Right cardiac atrium (tissue), 5 donors: ENCODE data around the gene RRBP1. TPM values are rescaled to one million over a fixed set of nuclear protein-coding genes. Genes with fewer than 3 reads are reported as not detected.

Experiments used
- ATAC-seq, 2 donors: fragments of 200-7000 bp; cut with Tn5 transposase; one replicate each; pipeline versions ENCODE4 v1.8.0 to v1.9.1; 2020; ENCODE audit warnings: moderate library complexity in 2 of 2, mild to moderate bottlenecking in 1 of 2
- DNase-seq, 3 donors: peaks; one replicate each; pipeline ENCODE4 v3.0.0-alpha.2; 2020
- H3K27ac ChIP-seq: one replicate; pipeline ENCODE4 v1.5.1; 2013; ENCODE audit warnings: mild to moderate bottlenecking, low read length, control low read depth, moderate library complexity
- H3K27me3 ChIP-seq: one replicate; pipeline ENCODE4 v1.6.1; 2013; ENCODE audit not compliant: control insufficient read depth, insufficient read depth
- H3K4me1 ChIP-seq: one replicate; pipeline ENCODE4 v1.6.1; 2013; ENCODE audit warnings: low read length; ENCODE audit not compliant: control insufficient read depth, insufficient read depth
- H3K4me3 ChIP-seq: one replicate; pipeline ENCODE4 v1.5.1; 2013; ENCODE audit warnings: low read length, control low read depth
- H3K9me3 ChIP-seq: one replicate; pipeline ENCODE4 v1.6.1; 2013; ENCODE audit warnings: low read length; ENCODE audit not compliant: control insufficient read depth
- WGBS: extraction: QIAGEN DNeasy Blood & Tissue Kit; methylation state at CpG from one replicate; pipeline ENCODE4 v1.1.7; 2013; 5-methylcytosine and 5-hydroxymethylcytosine counted together
- intact Hi-C, 4 donors: fragments of 100-400 bp; cut with DNase I; formaldehyde crosslinking; loops; one replicate each; pipeline versions ENCODE4 v1.11.0 to v1.14.0; 2022 to 2023
- polyA plus RNA-seq: library from polyadenylated mRNA; stranded (reverse); fragments of 200-250 nt; gene quantifications from one replicate; pipeline ENCODE4 v1.2.3, GENCODE V29; 2013
- total RNA-seq, 4 donors: library from RNA; stranded (reverse); fragmentation: NEBNext Ultra II Directional; extraction: Animal tissue kit (Norgen Biotek cat#: 25700); gene quantifications; one replicate each; pipeline ENCODE4 v1.2.1, GENCODE V29; 2021
- donor health status: healthy with polysubstance abuse.
- donor health status: DM: no; HTN: yes; CAD: no.
- donor health status: DM: no; HTN: no; CAD: no.
- donor health status: DM: no; HTN: yes; CAD: no; lungs with severe emphysema.
- donor health status: DM: yes; HTN: yes; CAD: no.

The RRBP1 gene
- total and polyA plus RNA-seq, 5 donors: 38.2 to 120 (median 55.6) TPM

DNA sequence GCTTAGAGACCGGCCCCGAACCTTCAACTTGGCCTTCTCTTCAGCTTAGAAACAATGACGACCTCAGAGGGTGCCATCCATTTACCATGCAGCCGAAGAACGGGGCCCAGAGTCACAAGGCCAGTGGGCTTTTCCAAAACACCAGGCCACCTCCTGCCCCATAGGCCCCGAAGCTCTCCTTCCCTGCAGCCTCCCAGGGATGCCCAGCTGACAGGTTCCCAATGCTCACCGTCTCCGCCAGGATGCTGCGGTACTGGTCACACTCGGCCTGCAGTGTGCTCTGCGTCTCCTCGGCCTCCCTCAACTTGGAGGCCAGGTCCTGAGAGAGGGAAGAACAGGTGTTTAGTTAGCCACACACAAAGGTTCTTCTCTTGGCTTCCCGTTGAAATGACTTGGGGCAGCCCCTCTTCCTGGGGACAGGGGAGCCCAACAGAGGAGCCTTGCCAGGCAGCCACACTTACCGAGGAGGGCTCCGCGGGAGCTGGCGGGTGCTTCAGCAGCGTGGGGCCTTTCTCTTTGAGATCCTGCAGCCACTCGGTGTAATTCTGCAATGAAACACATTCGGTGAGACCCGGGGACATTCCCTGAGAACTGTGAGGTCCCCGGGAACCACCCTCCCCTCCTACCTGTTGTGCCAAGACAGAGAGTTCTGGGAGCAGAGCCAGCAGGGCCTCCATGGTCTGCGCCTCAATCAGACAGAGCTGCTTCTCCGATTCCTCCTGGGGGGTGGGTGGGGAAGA is 60.6 kb downstream of the RRBP1 start:
- H3K27me3 ChIP-seq: no peaks in the 10 kb centered on the region
- intact Hi-C loops: no loop called here
- H3K4me3 ChIP-seq: no peak overlapping the region
- WGBS: 88% methylated on average over 24 of the region's 24 CpGs
- no peak overlapping the region for H3K27ac ChIP-seq
- ATAC-seq (no peak), DNase-seq (peak in 2 of 3 donors; percentile 39 to 44)
- H3K9me3 ChIP-seq: no peaks in the 10 kb centered on the region
- no peaks in the 10 kb centered on the region for H3K4me1 ChIP-seq

DNA sequence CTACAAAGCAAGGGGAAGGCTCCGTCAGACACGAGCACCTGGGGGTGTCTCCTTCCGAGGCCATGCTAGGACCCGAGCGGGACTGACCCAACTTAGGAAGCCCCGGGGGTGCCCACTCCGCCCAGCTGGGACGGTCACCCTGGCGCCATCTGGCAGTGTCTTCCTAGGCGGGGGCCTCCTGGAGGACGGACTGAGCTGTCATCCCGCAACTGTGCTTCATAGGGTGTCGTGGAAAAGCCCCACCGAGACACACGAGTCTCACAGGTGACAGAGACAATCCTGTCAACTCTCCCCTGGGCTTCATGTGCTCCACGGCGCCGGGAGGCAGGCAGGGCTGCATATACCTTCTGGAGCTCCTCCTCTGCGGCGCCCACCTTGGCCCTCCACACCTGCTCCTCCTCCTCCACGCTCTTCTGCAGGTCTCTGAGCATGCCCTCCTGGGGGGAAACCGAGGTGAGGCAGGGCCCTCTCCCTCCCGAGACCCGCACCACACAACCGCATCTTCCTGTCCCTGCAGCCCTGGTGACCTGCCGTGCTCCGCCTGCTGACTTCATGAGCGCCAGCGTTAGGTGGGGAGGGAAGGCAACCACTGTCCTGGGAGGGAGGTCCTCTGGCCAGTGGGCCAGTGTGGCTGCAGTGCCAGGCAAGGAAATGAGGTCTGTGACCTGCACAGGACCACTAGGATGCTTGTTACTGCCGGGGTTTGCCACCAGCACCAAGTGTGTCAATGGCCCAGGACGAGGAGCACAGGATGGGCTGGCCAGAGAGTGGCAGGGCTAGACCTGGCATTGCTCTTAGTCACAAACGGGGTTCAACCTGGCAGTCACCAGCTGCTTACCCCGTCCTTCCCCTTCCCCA is 61.4 kb downstream of the RRBP1 start:
- WGBS: 86% methylated on average over 33 of the region's 33 CpGs
- H3K4me3 ChIP-seq: no peak overlapping the region
- no peaks in the 10 kb centered on the region for H3K9me3 ChIP-seq
- ATAC-seq (no peak), DNase-seq (peak in 2 of 3 donors; percentile 54 to 60)
- no peaks in the 10 kb centered on the region for H3K27me3 ChIP-seq
- H3K27ac ChIP-seq: no peak overlapping the region
- no peaks in the 10 kb centered on the region for H3K4me1 ChIP-seq
- intact Hi-C loops: no loop called here

DNA sequence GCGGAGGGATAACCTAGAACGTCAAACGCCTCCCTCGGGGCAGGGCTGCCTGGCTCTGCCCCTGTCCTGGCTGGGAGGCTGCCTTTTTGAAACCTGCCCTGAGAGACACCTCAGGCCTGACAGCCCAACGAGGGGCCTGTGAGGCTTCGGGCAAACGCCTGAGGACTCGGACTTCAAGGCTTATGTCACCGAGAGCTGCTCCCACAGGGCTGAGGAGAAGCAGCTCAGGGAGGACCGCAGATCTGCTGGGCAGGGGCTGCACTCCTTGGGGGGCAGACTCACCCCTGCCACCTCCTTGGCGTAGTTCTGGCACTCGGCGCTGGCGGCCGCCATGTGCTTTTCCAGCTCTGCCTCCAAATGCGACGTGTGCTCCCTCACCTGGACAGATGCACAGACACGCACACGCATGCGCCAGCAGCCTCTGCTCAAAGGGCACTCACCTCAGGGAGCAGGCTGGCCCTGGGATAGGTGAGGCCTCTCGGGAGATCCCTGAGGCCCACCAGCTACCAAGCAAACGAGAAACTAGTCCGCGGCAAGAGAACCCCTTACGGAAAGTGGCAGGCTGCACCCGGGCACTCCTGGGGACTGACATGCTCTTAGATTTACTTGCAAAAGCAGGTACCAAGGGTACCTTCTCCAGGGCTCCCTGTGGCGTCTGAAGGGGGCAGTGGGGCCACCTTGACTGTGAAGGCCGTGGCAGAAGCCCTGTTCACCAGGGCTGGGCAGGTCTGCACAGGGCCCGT is 62.5 kb downstream of the RRBP1 start:
- Histone ChIP-seq H3K9me3 (no peaks in the 10 kb centered on the region), H3K4me3 (no peak overlapping the region), H3K4me1 (peaks cover 6% of the 10 kb centered on the region), H3K27ac (no peak overlapping the region), H3K27me3 (no peaks in the 10 kb centered on the region)
- intact Hi-C loops: loop anchor here in 3 of 4 donors (2.0 to 5.0 kb wide), 2 partner anchors 82 to 83 kb away; no protein-coding TSS in a partner anchor
- no peak for ATAC-seq
- WGBS: 77% methylated on average over 29 of the region's 29 CpGs
- DNase-seq: peak in 2 of 3 donors; percentile 58 to 62

DNA sequence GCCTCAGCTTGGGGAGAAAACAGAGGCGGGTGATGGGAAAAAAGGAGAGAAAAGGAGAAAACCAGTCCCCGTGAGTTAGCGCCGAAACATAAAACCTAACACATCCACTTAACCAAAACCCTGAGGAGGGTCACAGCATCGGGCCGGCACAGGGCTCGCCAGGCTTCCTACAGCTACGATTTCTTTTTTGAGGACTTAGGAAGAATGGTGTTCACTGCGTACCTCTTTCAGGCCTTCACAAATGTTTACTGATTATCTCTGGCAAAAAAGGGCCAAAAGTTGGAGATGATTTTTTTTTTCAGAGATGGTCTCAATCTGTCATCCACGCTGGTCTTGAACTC is 63.4 kb downstream of the RRBP1 start:
- Histone ChIP-seq H3K27me3 (no peaks in the 10 kb centered on the region), H3K4me1 (peaks cover 6% of the 10 kb centered on the region), H3K9me3 (no peaks in the 10 kb centered on the region), H3K4me3 (no peak overlapping the region), H3K27ac (no peak overlapping the region)
- ATAC-seq: no peak
- DNase-seq: no peak
- intact Hi-C loops: loop anchor here in 3 of 4 donors (2.0 to 5.0 kb wide), 2 partner anchors 81 to 82 kb away; no protein-coding TSS in a partner anchor
- 93% methylated on average over 10 of the region's 10 CpGs for WGBS

DNA sequence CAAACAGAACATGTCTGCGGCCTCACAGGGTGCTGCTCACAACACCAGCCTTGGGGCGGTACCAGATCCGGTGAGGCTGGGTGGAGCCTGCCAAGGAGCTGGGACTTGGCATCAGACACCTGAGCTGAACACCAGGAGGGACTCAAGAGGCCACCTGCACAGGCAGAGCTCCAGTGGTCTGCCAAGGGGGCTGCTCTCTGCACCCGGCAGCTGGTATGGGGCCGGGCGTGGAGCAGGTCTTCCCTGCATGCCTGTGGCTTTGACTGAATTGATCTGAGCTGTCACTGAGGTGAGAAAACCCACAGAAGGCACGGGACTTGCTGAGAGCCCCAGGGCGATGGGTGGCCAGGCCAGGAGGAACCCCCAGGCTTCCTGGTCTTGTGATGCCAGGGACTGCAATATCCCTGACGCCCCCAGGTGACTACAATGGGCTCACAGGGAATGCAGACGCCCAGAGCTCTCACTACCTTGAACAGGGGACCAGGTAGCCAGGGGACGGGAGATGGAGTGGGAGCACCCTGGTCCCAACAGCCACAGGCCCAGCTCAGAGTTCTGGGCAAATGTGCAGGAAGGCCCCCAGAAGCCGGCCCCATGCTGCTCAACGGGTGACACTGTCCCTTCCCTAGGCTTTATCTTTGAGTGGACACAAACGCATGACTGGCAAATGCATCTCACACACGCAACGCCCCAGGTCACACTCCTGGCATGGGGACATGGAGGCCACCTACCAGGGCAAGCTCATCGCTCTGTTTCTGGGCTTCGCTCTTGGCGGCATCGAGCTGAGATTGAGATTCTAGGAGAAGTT is 64.0 kb downstream of the RRBP1 start:
- Histone ChIP-seq H3K27me3 (no peaks in the 10 kb centered on the region), H3K27ac (no peak overlapping the region), H3K9me3 (no peaks in the 10 kb centered on the region), H3K4me3 (no peak overlapping the region), H3K4me1 (peaks cover 6% of the 10 kb centered on the region)
- intact Hi-C loops: loop anchor here in 3 of 4 donors (2.0 to 5.0 kb wide), 2 partner anchors 81 kb away; no protein-coding TSS in a partner anchor
- DNase-seq: peak in 2 of 3 donors; percentile 27 to 56
- WGBS: 83% methylated on average over 20 of the region's 20 CpGs
- ATAC-seq: no peak

DNA sequence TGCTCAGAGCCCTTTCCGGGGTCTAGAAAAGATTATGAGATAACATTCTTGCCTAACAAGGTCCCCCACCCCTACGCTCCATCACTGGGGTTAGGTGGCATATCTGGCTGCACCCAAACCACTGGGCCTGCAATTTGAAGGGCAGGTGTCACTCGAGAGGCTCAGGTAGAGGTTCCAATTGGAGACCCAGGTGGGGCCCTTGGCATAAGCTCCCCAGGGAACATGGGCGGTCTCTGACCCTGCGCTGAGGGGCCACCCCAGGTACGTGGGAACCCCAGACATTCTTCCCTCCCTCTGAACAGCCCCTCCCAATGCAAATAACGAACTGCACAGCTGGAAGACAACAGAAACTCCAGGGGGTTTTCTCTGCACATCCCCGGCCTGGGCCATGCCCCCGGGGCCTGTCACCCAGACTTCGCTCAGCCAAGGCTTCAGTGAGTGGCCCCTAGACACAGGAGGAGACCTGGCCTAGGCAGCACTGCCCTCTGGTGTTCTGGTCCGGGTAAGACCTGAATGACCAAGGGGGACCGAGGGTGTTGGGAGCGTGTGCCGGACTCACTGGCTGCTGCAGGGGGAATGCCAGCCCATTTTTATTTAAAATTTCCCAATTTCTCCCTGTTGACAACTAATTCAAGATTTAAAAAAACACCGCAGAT is 64.7 kb downstream of the RRBP1 start:
- DNase-seq (peak; percentile 57 to 89 (median 85)), ATAC-seq (peak; percentile 17 to 49)
- Histone ChIP-seq H3K4me1 (peaks cover 8% of the 10 kb centered on the region), H3K27me3 (no peaks in the 10 kb centered on the region), H3K27ac (no peak overlapping the region), H3K9me3 (no peaks in the 10 kb centered on the region), H3K4me3 (no peak overlapping the region)
- intact Hi-C loops: loop anchor here in 2 of 4 donors (5.0 kb wide), 1 partner anchor 80 kb away; no protein-coding TSS in a partner anchor
- WGBS: 60% methylated on average over 15 of the region's 15 CpGs

DNA sequence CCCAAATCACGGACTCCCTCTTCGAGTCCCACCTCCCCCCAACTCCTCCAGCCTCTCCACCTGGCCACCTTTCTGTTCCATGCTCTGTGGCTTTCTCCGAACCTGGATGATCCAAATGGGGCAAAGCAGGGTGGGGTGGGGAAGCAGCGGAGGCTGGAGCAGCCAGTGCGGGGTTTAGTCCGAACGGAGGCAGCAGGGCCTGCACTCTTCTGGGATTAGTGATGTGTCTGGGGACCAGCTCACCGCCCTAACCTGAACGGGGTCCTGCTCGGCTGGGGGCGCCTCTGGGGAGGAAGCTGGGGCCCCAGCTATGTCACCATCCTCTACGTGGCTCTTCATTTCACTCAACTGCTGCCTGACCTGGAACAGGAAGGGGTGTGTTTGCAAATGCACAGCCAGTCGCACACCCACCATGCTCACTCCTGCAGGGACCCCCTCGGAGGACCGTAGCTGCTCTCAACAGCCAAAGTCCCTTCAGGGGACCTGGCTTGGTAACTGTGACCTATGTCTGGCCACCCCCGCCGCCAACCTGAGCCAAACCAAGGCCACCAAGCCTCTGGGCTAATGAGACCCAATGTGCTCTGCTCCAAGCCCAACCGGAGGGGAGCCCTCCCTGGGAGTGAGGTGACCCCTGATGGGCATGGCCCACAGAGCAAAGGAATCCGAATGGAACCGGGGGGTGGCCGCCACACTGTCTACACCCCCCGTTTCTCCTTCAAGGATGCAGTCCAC is 65.4 kb downstream of the RRBP1 start:
- Histone ChIP-seq H3K4me3 (no peak overlapping the region), H3K27ac (no peak overlapping the region), H3K9me3 (no peaks in the 10 kb centered on the region), H3K4me1 (peaks cover 8% of the 10 kb centered on the region), H3K27me3 (no peaks in the 10 kb centered on the region)
- intact Hi-C loops: loop anchor here in 2 of 4 donors (5.0 kb wide), 1 partner anchor 79 kb away; no protein-coding TSS in a partner anchor
- 82% methylated on average over 22 of the region's 22 CpGs for WGBS
- DNase-seq (peak in 2 of 3 donors; percentile 49 to 58), ATAC-seq (no peak)

DNA sequence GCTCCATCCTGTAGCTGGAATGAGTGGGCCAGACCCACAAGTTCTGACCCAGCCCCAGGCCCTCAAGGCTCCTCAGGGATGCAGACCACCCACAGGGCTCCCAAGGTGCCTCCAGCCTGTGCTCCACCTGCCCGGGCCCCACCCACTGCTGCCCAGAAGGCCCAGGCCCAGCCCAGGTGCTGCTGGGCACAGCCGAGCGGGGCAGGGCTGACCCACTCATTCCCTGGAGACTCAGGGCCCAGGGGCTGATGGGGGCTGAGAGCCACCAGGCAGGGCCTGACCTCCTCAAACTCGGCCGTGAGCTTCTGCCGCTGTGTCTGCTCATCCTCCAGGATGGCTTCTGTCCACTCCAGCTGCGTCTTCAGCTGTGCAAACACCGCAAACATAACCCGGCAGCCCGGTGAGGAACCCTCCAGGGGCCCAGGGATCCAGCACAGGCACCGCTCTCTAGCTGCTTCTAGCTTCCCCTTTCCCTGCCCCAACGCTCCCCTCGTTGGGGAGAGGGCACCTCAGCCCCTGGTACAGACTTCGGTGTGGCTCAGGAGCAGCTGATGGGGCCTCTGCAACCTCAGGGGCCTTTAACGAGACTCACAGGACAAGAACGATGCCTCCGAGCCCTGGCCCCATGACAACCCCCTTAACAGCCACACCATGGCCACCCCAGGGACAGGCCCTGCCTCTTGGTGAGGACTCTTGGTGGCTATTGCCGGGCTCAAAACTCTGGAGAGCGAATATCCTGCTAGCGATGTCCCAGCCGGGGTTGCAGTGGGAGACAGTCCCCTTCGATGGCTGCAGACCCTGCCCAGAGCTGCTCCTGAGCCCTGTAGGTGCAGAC is 66.2 kb downstream of the RRBP1 start:
- Histone ChIP-seq H3K27ac (no peak overlapping the region), H3K27me3 (no peaks in the 10 kb centered on the region), H3K4me3 (no peak overlapping the region), H3K4me1 (peaks cover 8% of the 10 kb centered on the region), H3K9me3 (no peaks in the 10 kb centered on the region)
- no peak for ATAC-seq
- WGBS: 62% methylated on average over 22 of the region's 22 CpGs
- peak; percentile 19 to 62 (median 62) for DNase-seq
- intact Hi-C loops: loop anchor here in 2 of 4 donors (5.0 kb wide), 1 partner anchor 79 kb away; no protein-coding TSS in a partner anchor
